ENCODE data around the gene PKN3.

The PKN3 gene

DNA sequence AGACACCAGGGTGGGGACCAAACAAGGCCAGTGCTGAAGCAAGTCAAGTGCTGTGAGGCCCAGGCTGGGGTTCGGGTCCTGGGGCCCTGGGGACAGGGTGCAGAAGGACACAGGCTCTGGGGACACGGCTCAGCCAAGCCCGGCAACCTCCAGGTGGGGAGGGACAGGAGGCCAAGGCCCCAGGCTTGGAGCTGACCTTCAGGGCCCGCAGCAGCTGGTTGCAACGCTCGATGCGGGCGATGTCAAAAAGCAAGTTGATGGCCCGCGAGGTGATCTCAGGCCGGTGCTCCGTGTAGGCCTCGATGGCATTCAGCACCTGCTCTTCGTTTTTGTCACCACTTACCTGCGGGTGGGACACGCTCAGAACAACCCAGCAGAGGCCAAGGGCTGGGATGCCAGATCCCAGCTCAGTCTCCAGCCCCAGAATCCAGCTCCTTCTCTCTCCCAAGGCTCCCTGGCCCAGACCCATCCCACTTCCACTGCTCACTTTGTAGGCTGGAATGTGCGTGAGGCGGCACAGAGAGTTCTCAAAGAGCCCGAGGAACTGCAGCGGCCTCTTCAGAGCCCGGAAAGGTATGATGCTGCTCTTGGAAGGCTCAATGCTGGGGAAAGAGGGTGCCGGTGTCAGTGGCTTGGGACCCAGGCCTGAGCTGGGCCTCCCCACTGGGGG, 48.8 kb downstream of the PKN3 start:
- DNase-seq = no peak

DNA sequence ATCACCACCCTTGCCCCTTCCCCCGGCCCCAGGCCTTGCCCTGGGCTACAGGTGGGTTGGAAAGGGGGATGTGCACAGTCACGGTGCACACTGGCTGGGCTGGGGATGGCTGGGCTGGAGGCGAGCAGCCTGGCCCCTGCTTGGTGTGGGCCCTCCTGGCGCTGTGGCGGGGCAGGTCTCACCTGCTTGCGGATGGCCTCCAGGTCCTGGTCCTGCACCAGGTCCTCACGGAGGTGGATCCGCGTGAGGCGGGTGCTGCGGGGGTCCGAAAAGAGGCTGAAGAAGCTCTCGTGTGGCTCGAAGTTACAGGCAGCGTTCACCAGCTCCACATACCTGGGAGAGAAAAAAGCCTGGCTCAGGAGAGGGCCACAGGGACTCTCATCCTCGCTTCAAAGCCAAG, 51.3 kb downstream of the PKN3 start:
- DNase-seq = no peak

DNA sequence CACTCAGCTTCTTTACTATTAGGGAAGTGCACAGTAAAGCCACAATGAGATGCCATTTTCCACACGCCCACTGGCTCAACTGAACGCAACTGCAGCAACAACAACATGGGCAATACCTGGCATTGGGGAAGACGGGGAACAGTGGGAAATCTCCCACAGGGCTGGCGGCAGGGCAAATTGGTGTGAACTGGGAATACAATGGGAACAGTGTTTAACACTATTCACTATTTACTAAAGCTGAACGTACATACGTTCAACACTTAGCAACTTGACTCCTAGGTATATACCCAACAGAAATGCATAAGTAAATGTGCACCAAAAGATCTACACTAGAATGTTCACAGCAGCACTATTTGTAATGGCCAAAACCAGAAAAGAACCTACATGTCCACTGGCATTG, 55.3 kb downstream of the PKN3 start:
- DNase-seq = no peak

DNA sequence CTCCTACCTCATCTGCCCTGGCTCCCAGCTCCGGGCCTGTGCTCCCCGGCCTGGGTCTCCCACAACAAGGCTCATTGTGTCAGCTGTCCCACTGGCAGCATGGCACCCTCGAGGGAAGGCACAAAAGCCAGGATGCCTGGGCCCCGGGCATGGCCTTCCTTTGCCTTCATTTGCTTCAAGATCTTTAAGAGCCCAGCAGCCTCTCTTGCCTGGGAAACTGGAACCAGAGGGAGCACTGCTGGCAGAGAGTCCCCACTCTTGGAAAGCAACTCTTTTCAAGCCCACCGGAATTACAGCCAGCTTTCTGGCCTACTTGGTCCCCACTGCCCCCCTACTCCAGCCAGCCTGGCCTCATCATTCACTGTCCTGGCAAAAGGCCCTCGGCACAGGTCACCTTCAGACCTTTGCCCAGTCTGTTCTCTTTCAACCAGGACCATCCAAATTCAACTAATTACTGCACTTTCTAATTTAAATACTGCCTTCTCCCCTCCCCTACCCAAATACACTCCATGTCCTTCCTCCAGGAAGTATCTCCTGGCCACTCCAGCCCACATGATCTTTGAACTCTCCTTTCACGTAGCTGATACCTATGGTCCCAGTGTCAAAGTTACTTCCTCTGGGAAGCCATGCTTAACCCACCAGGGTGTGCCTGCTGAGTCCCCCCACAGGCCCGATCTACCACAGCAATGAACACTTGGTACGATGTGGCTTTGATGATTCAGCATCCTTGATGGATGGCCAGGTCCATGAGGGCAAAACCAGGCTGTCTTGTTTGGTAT, 60.6 kb downstream of the PKN3 start:
- no peak for DNase-seq

DNA sequence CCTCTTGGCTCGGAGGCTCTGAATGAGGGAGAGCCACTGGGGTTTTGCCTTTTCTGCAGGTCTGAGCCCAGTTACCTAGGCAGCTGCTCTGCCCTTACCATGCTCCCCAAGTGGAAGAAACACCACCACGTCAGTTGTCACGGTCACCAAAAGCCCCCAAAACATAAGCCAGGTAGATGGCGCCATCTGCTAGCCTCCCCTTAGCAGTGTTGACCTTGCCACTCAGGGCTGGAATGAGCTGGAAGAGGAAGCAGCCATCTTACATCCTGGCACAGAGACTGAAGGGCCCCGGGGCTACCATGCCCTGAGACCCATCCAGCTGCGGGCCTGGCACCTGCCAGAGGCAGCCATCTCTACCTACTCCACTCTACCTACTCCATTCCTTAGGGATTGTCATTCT, 62.1 kb downstream of the PKN3 start:
- no peak for DNase-seq

DNA sequence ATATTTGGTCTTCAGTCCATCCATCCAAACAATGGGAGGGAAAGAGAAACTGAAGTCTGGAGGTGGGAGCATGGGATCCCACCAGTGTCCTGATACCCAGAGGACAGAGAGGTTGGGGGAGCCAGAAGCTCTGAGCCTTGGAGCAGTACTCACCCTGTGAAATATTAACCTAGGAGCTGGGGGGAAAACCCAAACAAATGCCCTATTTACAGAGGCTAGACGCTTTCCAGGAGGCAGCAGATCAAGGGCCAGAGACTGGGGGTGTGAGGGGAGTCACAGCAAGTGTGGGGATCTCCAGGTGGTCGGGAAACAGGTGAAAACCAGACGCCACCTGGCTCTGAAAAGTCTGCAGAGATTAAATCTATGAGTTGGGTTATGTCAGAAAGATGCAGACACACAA, 63.2 kb downstream of the PKN3 start:
- no peak for DNase-seq

DNA sequence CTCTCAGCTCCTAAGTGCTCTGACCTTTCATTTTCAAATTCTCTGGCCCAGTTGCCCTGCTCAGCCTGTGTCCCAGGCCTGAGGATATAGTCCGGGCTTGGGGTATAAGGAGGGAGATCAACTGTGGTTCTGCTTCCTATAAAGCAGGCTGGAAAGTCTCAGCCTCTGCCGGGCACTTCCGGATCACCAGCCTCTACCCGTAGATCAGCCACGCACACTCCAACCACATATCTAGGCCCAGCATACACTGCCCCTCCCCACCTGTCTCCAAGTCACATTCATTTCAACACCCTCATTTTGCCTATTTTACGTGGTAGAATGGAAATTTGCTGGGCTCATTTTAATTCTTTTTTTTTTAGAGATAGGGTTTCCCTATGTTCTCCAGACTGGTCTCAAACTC, 66.3 kb downstream of the PKN3 start:
- no peak for DNase-seq
